HG02884 (cell line): ENCODE measurements around the gene OSBP.

Experiments used
- ATAC-seq: cut with Tn5 transposase; IDR thresholded peaks from one replicate; pipeline ENCODE4 v1.9.1; 2021; ENCODE audit warnings: mild to moderate bottlenecking, moderate library complexity; ENCODE audit not compliant: unreplicated experiment

The OSBP gene

GRCh38 chr11:59610289-59610688, 5.3 kb downstream of the OSBP start:
- no peak for ATAC-seq

GRCh38 chr11:59607703-59608454, 7.7 kb downstream of the OSBP start:
- ATAC-seq: no peak

GRCh38 chr11:59602432-59602831, 13.1 kb downstream of the OSBP start:
- ATAC-seq: no peak

DNA sequence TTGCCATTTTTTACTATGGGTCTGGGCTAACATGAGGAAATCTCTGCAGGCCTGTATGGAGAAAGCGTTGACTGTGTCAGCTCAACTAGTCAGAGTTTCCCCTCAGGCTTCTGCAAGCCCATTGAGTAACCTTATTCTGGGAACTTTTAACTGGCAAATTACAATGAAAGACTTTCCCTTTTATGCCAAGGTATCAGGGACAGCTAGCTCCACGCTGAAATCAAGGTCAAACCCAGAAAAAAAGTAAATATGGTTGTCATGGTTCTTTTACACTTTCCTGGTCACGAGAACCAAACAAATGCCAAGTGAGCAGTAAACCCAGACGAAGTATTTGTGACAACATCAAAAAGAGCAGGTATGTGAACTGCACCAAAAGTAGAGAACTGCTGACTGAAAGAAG, 13.8 kb downstream of the OSBP start:
- no peak for ATAC-seq

GRCh38 chr11:59600636-59601035, 14.9 kb downstream of the OSBP start:
- no peak for ATAC-seq

GRCh38 chr11:59600234-59600633, 15.3 kb downstream of the OSBP start:
- no peak for ATAC-seq

GRCh38 chr11:59598961-59599360, 16.6 kb downstream of the OSBP start:
- no peak for ATAC-seq

GRCh38 chr11:59584294-59584693, 31.3 kb downstream of the OSBP start:
- no peak for ATAC-seq

DNA sequence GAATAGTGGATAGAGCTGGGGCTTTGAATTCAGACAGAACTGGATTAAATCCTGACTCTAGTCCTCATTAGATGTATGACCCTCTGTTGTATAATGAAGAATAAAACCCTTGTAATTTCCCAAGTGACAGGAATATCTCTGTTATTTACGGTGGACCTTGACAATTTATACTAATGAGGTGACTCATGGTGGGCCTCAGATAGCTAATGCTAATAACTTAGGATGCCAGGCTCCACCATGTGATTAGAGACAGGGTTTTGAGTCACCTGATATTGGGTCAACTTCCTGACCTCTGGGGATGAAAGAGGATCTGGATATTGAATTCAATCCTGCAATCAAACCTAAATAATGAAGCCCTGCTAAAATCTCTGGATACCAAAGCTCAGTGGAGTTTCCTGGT, 33.6 kb downstream of the OSBP start:
- ATAC-seq: no peak

DNA sequence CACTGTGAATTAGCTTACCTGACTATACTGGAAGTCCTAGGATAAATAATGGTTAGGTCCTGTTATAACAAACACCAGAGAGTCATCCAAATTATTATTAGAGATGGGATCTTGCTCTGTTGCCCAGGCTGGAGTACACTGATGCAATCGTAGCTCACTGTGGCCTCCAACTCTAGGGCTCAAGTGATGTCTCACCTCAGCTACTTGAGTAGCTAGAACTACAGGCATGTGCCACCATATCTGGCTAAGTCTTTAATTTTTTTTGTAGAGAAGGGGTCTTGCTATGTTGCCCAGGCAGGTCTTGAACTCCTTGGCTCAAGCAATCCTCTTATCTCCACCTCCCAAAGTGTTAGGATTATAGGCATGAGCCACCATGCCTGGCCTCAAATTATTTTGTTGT, 37.2 kb downstream of the OSBP start:
- ATAC-seq: no peak

DNA sequence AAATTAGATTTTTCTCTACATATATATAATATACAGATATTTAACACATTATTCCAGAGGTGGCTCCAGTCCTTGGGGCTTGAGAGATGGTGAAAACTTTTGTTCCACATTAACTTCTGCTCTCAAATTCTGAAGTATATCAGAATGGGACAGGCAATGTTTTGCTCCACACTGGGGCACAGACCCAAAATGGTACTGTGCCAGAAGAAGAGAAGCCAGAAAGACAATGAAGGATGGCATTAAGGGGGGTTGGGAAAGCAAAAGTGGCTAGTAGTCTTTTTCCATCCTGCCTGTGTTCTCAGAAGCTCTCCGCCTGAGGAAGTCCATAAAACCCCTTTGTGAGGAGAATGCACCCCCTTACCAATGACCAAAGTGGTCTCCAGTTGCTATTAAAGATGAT, 40.1 kb downstream of the OSBP start:
- ATAC-seq: no peak

DNA sequence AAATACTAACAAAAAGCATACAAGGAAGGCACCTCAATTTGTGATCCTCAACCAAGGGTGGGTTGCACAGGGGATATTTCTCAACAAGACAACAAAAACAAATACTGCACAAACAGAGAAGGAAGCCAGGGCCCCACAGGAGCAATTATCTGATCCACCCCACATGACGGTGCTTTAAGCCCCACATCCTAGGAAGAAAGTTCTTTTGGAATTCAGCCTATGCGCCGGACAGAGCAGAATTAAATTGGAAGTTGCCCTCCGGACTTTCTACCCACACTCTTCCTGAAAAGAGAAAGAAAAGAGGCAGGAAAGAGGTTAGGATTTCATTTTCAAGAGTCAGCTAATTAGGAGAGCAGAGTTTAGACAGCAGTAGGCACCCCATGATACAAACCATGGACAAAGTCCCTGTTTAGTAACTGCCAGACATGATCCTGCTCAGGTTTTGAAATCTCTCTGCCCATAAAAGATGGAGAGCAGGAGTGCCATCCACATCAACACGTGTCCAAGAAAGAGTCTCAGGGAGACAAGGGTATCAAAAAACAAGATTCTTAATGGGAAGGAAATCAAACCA, 40.6 kb downstream of the OSBP start:
- no peak for ATAC-seq

DNA sequence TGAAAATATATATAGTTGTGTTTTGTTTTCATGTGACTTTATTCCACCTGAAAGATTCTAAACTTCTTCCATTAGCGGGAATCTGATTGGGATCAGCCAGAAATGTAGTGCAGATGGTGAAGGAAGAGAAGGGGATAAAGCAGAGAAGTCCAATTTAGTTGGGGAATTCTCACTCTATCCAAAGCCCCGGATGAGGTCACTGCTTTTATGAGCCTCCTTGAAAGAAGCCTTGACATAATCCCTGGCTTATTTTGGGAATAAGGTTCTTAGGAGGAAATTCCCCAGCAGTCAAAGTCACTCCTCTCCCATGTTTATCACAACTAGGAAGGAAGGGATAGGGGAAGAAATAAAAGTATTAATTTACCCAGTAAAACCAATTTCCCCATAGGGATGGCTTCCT, 41.1 kb downstream of the OSBP start:
- no peak for ATAC-seq

GRCh38 chr11:59573216-59573615, 42.4 kb downstream of the OSBP start:
- ATAC-seq: no peak

DNA sequence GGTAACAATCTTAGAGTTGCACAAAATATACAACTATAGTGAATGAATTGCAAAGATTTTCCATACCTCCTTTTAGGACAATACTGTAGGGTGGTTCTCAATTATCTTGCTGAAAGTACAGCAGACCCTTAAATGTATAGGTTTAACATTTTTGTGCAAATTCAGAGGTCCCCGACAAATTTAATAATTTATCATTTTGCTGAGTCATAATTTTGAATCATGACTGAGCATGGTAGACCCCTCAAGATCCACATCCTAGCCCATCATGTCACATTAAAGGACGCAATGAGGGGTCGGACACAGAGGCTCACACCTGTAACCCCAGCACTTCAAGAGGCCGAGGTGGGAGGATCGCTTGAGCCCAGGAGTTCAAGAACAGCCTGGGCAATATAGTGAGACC, 43.5 kb downstream of the OSBP start:
- no peak for ATAC-seq

DNA sequence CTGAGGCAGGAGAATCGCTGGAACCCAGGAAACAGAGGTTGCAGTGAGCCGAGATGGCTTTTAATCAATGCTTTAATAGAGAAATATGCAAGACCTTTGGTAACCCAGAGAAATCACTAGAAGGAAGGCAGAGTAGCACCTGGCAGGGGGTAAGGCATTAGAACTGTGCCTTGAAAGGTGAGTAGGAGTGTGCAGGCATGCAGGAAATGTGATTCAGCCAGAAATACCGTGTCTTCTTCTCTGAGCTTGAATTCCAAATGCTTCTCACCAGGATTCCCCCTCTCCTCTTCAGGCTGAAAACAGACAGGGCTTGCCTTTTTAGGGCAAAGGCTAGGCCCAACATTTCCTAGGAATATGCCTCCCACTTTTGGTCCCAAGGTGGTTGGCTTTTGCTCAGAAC, 53.3 kb downstream of the OSBP start:
- ATAC-seq: no peak

- ATAC-seq: peak; percentile 33
Measured at GRCh38 chr11:59560702-59561473, 54.7 kb downstream of the OSBP start.

GRCh38 chr11:59560290-59560701, 55.3 kb downstream of the OSBP start:
- ATAC-seq: peak; percentile 20

DNA sequence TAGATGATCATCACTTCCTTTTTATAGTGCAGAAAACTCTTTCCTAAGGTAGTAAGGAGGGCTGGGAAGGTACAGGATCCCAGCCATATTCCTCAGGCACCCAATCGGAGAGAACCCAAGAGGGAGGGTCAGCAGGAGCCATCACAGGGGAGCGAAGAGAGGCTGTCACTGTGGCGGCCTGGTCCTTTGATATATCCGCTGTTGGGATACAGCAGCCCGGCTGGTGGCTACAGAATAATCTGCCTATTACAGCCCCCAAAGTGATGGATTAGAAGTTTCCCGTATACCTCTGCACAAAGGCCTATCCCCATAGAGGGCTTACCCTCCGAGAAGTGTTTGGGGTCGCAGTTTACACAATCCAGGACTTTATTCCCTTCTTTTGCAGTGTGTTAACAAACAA, 55.7 kb downstream of the OSBP start:
- no peak for ATAC-seq

GRCh38 chr11:59558270-59558643, 57.3 kb downstream of the OSBP start:
- no peak for ATAC-seq

- no peak for ATAC-seq
Measured at GRCh38 chr11:59556917-59557348, 58.6 kb downstream of the OSBP start.
